AG09309 (cell line): Measurements from ENCODE around the gene SMIM14.
"Not testable (repeated sequence)": the region's sequence is repeated elsewhere in the genome, so short reads cannot be mapped to it uniquely, and the experiment has no call there.

Experiments used
- DNase-seq: peaks from one replicate; pipeline ENCODE4 v3.0.0-alpha.2; 2010; ENCODE audit warnings: low read depth
- H3K4me3 ChIP-seq: 2 replicates; pipeline ENCODE4 v1.5.1; 2011; ENCODE audit warnings: mild to moderate bottlenecking, low read depth, low read length, moderate library complexity; ENCODE audit not compliant: control insufficient read depth
- TF ChIP-seq, protein P1 (sequence below): IDR thresholded peaks from 2 replicates; pipeline ENCODE4 v1.5.1; 2011; ENCODE audit warnings: mild to moderate bottlenecking, low read depth, low read length, inconsistent platforms; ENCODE audit not compliant: insufficient read depth, control insufficient read depth; ENCODE audit errors: missing control alignments

The SMIM14 gene

DNA sequence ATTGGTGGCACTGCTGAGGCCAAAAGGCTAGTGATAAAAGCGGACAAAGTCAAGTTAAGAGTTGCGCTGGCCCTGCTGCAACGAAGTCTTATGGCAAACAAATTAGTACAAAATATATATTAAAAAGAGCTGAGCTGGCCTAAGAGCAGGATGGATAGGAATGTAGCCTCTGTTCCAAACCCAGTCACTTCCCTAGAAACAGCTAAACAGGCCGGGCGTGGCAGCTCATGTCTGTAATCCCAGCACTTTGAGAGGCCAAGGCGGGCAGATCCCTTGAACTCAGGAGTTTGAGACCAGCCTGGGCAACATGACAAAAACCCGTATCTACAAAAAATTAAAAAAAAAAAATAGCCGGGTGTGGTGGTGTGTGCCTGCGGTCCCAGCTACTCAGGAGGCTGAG, 79.0 kb downstream of the SMIM14 start:
- TF ChIP-seq, protein P1, sequence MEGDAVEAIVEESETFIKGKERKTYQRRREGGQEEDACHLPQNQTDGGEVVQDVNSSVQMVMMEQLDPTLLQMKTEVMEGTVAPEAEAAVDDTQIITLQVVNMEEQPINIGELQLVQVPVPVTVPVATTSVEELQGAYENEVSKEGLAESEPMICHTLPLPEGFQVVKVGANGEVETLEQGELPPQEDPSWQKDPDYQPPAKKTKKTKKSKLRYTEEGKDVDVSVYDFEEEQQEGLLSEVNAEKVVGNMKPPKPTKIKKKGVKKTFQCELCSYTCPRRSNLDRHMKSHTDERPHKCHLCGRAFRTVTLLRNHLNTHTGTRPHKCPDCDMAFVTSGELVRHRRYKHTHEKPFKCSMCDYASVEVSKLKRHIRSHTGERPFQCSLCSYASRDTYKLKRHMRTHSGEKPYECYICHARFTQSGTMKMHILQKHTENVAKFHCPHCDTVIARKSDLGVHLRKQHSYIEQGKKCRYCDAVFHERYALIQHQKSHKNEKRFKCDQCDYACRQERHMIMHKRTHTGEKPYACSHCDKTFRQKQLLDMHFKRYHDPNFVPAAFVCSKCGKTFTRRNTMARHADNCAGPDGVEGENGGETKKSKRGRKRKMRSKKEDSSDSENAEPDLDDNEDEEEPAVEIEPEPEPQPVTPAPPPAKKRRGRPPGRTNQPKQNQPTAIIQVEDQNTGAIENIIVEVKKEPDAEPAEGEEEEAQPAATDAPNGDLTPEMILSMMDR = no peak
- no peak for DNase-seq
- H3K4me3 ChIP-seq = no peak overlapping the region

DNA sequence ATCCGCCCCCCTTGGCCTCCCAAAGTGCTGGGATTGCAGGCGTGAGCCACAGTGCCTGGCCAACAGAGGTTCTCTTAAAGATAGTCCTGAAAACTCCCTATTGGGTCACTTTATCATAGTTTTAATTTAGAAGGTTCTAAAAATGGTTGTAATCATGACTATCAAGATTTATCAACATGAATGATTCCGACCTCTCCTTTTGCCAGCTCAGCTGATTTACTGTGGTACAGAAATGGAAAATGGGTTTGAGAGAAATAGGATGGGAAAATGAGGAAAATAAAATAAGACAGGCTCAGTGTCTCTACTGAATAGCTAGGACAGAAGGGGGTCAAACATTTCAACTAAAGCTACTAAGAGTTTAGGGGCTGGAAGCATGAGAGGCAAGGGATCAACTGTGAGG, 83.2 kb downstream of the SMIM14 start:
- no peak for DNase-seq
- TF ChIP-seq, protein P1 = no peak

DNA sequence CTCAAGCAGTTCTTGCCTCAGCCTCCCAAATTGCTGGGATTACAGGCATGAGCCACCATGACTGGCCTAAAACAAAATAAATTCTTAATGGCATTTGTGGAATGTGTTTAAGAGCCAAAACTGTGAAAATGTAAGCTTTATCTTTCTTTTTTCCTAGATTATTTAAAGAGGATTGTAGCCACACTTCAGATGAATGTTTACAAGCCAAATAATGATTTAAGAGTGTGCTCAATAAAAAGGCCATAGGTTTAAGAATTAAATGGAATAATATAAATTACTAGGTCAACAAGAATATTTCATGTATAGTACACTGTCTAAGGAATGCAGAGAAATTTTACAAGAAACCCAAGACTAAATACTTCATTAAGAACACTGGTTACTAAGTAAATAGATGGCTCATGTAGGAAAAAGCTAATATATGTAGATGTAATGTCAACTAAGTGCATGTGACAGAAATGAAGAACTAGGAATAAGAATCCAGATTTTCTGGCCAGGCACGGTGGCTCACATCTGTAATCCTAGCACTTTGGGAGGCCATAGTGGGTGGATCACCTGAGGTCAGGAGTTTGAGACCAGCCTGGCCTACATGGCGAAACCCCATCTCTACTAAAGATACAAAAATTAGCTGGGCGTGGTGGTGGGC, 90.1 kb downstream of the SMIM14 start:
- H3K4me3 ChIP-seq = no peak overlapping the region
- TF ChIP-seq, protein P1 = no peak
- DNase-seq = no peak

More for the DNA sequence above, 83.2 kb downstream of the SMIM14 start:
- no peak overlapping the region for H3K4me3 ChIP-seq

DNA sequence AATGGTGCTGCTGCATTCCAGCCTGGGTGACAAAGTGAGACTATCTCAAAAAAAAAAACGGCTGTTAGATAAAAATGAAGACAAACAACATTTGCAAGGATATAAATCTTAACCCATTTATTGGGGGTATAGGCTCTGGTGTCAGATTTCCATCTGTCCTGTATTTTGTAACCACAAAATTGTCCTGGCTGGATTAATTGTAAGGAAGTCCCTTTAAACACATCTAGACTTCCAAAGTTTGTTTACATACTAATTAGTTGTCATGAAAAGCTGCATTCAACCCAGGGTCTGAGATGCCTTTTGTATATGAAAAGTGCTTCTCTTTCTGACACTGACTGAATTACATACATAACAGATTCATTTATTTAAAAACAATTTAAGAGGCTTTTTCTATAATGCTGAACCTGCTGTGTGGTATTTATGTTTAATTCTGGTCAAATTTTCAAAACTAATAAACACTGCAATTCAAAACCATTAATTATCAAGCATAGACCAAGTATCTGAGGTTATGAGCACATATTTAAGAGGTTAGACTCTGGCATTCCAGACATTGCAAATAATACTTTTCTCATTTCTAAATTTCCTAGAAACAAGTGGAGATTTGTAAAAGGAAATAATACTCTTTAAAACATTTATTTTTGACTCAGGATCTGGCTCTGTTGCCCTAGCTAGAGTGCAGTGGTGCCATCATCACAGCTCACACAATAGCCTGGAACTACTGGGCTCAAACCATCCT, 93.9 kb downstream of the SMIM14 start:
- H3K4me3 ChIP-seq = no peak overlapping the region
- no peak for DNase-seq
- TF ChIP-seq, protein P1 = no peak

DNA sequence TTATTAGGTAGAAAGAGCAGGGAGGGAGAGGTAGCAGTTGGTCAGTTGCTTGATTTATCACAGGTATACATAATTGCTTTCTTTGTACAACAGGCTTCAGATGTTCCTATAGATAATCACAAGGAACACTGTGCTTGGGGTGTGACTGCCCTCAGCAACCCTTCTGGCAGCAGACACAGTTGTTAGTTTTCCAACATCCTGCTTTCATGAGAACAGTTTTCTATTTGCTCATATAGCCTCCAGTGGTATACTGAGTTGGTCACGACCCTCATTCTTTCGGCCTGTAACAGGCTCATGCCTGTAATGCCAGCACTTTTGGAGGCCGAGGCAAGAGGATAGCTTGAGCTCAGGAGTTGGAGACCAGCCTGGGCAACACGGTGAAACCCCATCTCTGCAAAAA, 94.6 kb downstream of the SMIM14 start:
- H3K4me3 ChIP-seq, DNase-seq: not testable (repeated sequence)

DNA sequence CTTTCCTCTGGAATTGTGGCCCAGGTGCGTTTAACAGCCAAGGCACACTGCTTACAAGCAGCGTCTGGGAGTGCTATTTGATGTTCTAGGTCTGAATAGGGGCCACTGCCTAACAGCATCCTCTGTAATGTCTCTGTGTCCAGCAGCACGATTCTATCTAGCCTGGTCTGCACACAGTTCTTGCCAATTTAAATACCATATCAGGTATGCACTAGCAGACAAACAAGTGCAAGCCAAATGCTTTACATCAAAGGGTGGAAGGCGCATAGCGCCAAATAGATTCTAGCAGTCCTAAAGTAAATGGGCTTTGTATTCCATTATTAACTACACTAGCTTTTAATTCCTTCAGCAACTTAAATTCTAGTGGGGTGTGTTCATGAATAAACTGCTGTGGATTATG, 95.6 kb downstream of the SMIM14 start:
- TF ChIP-seq, protein P1 = no peak
- no peak for DNase-seq
- no peak overlapping the region for H3K4me3 ChIP-seq

DNA sequence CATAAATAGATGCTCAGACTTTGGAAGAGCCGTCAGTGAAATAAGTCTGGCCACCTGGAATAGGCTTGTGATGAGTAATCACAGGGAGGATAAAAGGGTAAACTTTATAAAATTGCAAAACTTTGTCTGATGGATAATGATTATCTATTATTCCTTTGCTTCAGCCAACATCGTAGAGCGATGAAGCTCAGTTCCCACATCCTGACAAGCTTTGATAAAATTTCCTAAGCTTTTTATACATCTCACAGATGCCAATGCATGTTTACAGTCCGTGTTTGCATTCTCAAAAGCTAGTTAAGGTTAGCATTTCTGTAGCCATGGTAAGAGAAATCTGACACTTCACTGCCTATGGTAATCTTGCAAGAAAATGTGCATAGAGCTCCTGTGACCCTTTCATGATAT, 96.1 kb downstream of the SMIM14 start:
- no peak overlapping the region for H3K4me3 ChIP-seq
- TF ChIP-seq, protein P1 = no peak
- no peak for DNase-seq
